Medulla oblongata (tissue), 1 donor: ENCODE measurements around the gene CDH4.

Experiments used
- DNase-seq: peaks from one replicate; pipeline ENCODE4 v3.0.0-alpha.2; 2015; ENCODE audit errors: extremely low spot score

Gene CDH4

DNA sequence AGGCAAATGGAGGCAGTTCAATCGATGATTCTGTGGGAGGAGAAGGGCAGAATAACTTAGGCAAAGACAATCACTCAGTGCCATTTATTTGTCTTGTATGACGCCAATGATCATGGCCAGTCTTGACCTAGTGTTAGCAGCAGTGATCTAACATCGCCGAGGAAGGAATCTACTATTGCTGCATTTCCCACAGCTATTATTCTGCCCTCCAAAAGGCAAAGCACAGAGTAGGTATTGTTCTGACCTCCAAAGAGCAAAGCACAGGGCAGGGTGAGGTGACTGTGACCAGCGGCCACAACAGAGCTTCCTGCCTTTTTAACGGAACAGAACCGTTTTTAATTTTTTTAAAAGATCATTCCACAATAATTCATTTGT, 235.9 kb downstream of the CDH4 start:
- no peak for DNase-seq

DNA sequence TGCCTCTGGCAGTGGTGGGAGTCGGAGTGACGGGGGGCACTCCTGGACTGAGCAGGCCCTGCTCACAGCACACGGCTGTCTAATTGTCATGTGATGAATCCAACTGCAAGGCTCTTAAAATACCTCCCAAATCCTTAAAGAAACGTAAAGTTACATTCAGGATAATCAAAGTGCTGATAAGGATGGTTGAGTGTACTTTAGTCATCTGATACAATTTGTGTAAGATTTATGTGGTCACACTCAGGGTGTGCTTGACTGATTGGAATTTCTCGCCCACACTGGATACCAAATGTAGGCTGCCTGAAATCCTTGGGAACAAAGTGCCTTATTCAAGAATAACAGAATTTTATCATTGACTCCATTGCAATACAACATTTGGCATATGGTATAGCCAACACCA, 238.7 kb downstream of the CDH4 start:
- no peak for DNase-seq

DNA sequence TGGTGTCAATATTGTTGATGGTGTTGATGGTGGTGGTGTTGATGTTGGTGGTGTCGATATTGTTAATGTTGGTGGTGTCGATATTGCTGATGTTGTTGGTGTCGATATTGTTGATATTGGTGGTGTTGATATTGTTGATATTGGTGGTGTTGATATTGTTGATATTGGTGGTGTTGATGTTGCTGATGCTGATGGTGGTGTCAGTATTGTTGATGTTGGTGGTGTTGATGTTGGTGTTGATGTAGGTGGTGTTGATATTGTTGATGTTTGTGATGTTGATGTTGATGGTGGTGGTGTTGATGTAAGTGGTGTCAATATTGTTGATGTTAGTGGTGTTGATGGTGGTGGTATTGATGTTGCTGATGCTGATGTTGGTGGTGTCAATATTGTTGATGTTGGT, 240.0 kb downstream of the CDH4 start:
- DNase-seq, result no peak

DNA sequence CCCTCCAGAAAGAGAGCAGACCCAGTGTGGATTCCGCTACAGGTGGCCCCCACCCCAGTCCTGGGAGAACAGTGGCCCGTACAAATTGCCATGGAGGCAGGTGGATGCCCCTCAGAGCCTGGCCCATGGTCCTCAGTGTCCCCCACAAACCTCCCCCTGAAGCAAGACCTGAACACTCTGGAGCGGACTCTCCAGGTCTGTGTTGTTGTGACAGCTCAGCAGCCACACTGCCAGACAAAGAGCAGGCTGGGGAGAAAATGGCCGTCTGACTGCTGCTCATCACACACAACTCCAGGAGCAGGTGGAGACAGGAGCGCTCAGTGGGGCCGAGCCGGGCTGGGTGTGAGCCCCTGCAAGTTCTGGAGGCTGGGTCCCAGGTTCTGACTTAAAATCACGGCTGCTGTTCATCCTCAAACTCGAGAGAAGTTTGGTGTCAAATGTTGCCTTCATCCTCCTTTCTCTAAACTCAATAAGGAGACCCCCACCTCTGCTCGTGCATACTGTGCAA, 241.8 kb downstream of the CDH4 start:
- DNase-seq, result no peak

DNA sequence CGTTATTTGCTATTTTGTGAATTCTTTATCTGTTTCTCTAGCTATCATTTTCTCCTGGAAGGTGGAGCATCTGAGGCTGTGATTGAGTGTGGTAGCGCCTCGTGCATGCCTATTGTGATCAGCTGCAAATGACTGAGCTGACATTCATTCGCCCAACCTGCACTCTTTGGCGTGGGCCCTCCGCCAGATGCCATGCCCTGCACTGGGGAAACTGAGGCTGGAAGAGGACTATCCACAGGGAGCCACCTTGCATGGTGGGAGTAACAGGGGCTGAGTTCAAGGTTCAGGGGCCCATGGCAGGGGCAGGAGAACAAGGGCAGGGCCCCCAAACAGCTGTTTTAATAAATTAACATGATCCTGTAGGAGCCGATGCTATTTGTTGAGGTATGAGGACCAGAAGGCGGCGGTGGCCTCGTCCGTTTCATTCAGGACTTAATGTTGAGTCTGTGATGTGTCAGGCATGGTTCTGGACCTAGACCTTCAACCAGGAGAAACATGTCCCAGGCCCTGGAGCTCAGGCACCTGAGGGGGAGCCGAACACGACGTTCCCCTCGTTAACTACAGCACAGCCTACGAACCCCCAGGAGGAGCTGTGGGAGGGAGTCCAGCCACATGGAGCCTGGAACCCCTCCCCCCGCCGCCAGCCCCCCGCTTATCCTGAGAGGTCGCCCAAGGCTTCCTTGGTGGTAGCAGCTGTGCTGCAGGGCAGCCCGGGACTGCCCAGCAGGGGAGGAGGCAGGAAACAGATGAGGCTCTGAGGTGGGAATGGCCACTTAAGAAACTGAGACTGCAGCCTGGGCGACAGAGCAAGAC, 242.9 kb downstream of the CDH4 start:
- DNase-seq, result no peak

GRCh38 chr20:61497029-61497627, 245.1 kb downstream of the CDH4 start:
- no peak for DNase-seq

DNA sequence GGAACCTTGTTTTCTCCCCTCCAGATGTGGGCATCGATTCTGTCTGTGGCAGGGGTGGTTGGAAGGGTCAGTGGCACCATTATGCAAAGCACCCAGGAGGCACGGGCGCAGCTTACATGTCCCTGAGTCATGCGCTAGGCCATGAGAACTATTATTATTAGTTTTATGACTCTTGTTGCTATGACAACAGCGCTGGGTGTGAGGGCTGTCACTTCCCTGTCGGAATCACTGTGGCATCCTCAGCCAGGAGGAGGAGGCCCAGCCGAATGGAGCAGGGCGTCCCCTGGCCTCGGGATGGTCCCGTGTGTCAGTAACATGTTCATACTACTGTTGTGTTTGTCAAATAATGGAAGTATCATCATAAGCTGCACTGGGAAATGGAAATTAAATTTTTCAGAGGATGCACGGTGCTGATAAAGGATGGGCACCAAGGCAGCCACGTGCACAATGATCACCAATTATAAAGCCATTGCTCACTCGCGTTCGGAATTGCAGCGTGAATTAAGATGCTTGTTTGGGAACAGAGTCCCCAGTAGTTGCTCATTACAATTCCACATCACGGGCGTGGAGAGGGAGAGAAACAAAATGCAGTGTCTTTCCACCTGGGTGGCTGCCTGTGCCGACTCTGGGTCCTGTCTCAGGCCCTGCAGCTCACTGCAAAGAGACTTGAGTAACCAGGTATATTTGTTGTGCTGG, 247.9 kb downstream of the CDH4 start:
- no peak for DNase-seq

DNA sequence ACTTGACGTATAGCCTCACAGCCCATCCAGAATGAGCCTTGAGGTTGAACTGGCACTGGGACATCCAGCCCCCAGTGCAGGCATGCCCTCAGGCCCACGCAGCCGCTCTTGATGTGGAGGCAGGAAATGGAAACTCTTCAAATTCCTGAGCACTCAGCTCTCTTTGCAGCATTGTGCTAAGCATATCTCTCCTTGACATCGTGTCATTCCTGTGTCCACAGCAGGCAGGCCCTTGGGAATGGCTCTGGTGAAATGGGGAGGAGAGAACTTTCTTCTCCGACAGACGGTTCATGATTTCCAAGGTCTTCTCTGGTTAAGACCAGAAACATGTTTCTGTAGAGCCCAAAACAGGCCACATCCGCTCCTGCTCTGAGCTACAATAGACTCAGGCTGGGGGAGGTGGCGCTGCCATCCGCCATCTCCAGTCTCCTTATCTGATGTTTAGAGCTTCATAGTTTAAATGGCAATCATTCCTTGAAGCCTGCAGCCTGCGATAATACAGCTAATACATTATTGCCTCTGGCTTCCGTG, 248.8 kb downstream of the CDH4 start:
- DNase-seq, result no peak

DNA sequence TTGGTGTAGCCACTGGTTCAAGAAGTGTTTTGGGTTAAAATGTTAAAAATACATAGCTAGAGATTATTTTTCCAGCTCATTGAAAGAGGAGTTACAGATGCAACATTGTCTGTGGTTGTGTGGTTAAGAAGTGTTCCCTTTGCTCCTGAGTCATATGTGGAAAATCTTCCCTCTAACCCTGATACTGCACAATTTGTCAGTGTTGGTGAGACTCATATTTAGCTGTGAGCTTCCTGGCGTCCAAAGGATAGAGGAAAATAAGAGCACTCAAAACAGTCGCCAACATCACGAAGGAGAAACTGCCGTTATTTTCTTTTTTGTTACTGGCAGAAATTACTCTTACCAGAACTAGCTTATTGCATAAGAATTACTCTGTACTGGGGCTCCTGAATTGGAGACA, 250.4 kb downstream of the CDH4 start:
- DNase-seq, result no peak

- no peak for DNase-seq
Measured at GRCh38 chr20:61503106-61503505, 251.0 kb downstream of the CDH4 start.

- DNase-seq, result peak; percentile 9
Measured at GRCh38 chr20:61505508-61505907, 253.4 kb downstream of the CDH4 start.

DNA sequence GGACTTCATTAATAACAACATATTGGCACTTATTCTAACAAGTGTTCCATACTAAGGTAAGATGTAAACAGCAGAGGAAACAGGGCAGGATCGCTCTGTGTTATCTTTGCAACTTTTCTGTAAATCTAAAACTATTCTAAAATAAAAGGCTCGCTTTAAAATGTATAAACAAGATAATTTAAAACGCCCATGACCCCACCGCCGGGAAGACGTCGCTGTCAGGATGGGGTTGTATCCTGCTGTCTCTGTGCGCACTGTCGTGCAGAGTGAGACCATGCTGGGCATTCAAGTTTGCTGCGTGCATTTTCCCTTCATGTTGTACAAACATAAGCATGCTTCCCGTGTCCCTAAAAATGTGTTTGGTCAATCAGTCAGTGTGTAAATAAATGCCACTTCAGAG, 255.7 kb downstream of the CDH4 start:
- DNase-seq, result no peak

- DNase-seq, result no peak
Measured at GRCh38 chr20:61508301-61509096, 256.4 kb downstream of the CDH4 start.

DNA sequence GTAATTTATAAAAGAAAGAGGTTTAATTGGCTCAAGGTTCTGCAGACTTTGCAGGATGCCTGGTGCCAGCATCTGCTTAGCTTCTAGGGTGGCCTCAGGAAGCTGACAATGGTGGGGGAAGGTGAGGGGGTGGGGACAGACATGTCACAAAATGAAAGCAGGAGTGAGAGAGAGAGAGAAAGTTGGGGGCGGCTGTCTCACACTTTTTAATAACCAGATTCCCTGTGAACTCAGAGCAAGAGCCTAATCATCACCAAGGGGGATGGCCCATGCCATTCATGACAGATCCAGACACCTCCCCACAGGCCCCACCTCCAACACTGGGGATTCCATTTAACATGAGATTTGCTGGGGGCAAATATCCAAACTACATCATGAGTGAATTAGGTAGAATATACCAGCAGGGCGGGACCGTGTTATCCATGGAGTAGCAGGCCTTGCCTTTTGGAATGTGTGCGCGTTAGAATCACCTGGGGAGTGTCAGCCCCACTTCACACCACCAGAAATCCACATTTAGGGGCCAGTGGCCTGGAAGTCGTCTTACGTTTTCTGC, 258.8 kb downstream of the CDH4 start:
- no peak for DNase-seq

DNA sequence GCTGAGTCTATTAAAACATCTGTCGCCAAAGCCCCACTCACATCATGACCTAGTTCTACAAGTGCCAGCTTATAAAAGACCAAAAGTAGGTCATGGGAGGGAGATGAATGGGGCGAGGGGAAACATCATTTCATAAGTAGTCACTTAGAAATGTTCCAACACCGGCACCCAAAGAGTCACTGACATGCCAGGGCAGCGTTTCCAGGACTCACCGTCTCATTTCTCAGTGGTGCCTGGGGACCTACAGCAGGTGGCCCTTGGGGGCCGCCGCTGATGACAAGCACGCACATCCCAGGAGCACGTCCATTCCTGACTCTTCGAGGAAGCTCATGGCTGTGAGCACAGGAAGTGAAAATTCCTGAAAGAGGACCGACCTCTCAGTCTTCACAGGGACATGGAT, 260.4 kb downstream of the CDH4 start:
- no peak for DNase-seq

DNA sequence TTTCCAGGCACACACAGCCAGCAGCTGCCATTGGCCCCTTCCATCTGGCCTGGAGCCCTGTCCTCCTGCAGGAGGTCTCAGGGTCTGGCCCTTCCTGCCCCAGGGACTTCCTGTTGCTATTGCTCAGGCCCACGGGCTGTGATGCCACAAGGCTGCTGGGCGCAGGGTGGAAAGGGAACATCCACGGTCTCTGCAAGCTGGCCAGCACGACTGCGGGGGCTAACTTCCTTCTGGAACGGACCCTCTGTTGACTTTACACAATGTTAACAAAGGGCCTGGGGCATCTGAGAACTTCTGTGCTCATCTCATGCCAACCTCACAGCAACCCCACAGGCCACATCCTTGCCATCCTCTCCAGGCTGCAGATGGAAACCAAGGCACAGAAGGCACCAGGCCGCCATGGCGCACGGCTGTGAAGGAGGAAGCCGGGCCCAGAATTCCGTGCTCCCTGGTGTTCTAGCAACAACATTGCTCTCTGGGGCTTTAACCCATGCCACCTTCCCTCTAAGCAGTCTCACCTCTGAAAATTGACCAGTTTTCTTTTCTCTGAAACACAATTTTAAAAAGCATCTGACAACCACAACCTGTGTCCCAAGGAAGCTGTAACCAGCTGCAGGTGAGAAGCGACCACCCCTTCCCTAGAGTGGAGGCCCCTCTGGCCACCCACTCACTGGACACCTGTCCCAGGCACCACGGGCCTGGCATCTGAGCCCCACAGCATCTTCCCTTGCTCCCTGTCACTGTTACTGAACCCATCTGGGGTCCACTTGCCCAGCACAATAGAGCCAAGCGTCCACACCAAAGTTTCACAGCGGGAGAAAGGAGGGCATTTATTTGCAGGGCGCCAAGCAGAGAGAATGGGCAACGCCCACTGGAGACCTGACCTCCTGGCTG, 261.3 kb downstream of the CDH4 start:
- DNase-seq, result no peak

GRCh38 chr20:61514018-61514365, 261.9 kb downstream of the CDH4 start:
- DNase-seq, result no peak

DNA sequence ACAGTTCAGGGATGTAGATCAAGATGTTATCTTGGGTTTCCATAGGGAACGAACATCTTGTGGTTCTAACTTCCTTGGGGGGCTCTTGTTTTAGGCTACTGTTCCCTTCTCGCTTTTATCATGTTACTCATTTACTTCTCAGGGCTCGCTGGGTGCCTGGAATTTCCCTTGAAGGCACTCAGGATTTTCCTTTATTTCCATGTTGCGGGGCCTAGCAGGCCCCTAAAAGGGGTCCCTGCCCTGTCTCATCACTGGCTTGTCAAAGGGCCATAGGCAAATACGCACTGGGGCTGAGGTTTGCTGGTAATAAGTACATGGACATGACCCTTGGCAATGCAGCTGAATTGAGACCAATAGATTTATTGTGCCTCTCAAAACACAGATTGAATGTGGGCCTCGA, 262.3 kb downstream of the CDH4 start:
- DNase-seq, result no peak

GRCh38 chr20:61514805-61515505, 262.9 kb downstream of the CDH4 start:
- DNase-seq, result no peak

- DNase-seq, result no peak
Measured at GRCh38 chr20:61515922-61516321, 263.9 kb downstream of the CDH4 start.
